Measurements from ENCODE around the gene MAST4. TPM values are rescaled to one million over a fixed set of nuclear protein-coding genes. Genes with fewer than 3 reads are reported as not detected.

Gene MAST4
- total RNA-seq, 1 donor from 2014 or later = 112 TPM

- no peaks in the 10 kb centered on the region for H3K9me3 Mint-ChIP-seq (ENCODE audit: unreplicated experiment)
- no peaks in the 10 kb centered on the region for H3K27me3 Mint-ChIP-seq (ENCODE audit: unreplicated experiment)
- H3K27ac Mint-ChIP-seq (ENCODE audit: unreplicated experiment) = no peak overlapping the region
- no peak for TF ChIP-seq CTCF (IDR thresholded peaks at IDR 0.05; ENCODE audit: unreplicated experiment)
- no peak overlapping the region for H3K4me3 Mint-ChIP-seq (ENCODE audit: unreplicated experiment)
- DNase-seq (ENCODE audit: low spot score) = no peak
- peaks cover 21% of the 10 kb centered on the region for H3K4me1 Mint-ChIP-seq (ENCODE audit: unreplicated experiment)
- H3K36me3 Mint-ChIP-seq (ENCODE audit: low read depth, unreplicated experiment) = peaks cover 7% of the 10 kb centered on the region
These were observed 465.3 kb downstream of the MAST4 start for GRCh38 chr5:67061511-67061910.

- H3K36me3 Mint-ChIP-seq (ENCODE audit: low read depth, unreplicated experiment) = peaks cover 11% of the 10 kb centered on the region
- TF ChIP-seq CTCF (IDR thresholded peaks at IDR 0.05; ENCODE audit: unreplicated experiment) = no peak
- no peaks in the 10 kb centered on the region for H3K9me3 Mint-ChIP-seq (ENCODE audit: unreplicated experiment)
- no peak overlapping the region for H3K27ac Mint-ChIP-seq (ENCODE audit: unreplicated experiment)
- H3K4me1 Mint-ChIP-seq (ENCODE audit: unreplicated experiment) = peaks cover 28% of the 10 kb centered on the region
- no peak overlapping the region for H3K4me3 Mint-ChIP-seq (ENCODE audit: unreplicated experiment)
- DNase-seq (ENCODE audit: low spot score) = no peak
- H3K27me3 Mint-ChIP-seq (ENCODE audit: unreplicated experiment) = peaks cover 2% of the 10 kb centered on the region
These were observed 466.9 kb downstream of the MAST4 start for GRCh38 chr5:67063055-67063454.

GRCh38 chr5:67063791-67064190 is 467.6 kb downstream of the MAST4 start:
- Mint-ChIP-seq H3K27me3 (ENCODE audit: unreplicated experiment) (peaks cover 2% of the 10 kb centered on the region), H3K27ac (ENCODE audit: unreplicated experiment) (no peak overlapping the region), H3K9me3 (ENCODE audit: unreplicated experiment) (no peaks in the 10 kb centered on the region), H3K4me1 (ENCODE audit: unreplicated experiment) (peaks cover 32% of the 10 kb centered on the region), H3K36me3 (ENCODE audit: low read depth, unreplicated experiment) (peaks cover 14% of the 10 kb centered on the region), H3K4me3 (ENCODE audit: unreplicated experiment) (no peak overlapping the region)
- DNase-seq (ENCODE audit: low spot score) = no peak
- no peak for TF ChIP-seq CTCF (IDR thresholded peaks at IDR 0.05; ENCODE audit: unreplicated experiment)

- H3K27me3 Mint-ChIP-seq (ENCODE audit: unreplicated experiment) = peaks cover 2% of the 10 kb centered on the region
- peaks cover 40% of the 10 kb centered on the region for H3K4me1 Mint-ChIP-seq (ENCODE audit: unreplicated experiment)
- H3K4me3 Mint-ChIP-seq (ENCODE audit: unreplicated experiment) = no peak overlapping the region
- no peak overlapping the region for H3K27ac Mint-ChIP-seq (ENCODE audit: unreplicated experiment)
- peaks cover 14% of the 10 kb centered on the region for H3K36me3 Mint-ChIP-seq (ENCODE audit: low read depth, unreplicated experiment)
- H3K9me3 Mint-ChIP-seq (ENCODE audit: unreplicated experiment) = no peaks in the 10 kb centered on the region
- DNase-seq (ENCODE audit: low spot score) = no peak
- TF ChIP-seq CTCF (IDR thresholded peaks at IDR 0.05; ENCODE audit: unreplicated experiment) = no peak
These were observed 469.0 kb downstream of the MAST4 start for GRCh38 chr5:67065237-67065636.

- Mint-ChIP-seq H3K4me3 (ENCODE audit: unreplicated experiment) (no peak overlapping the region), H3K27ac (ENCODE audit: unreplicated experiment) (no peak overlapping the region), H3K4me1 (ENCODE audit: unreplicated experiment) (peaks cover 40% of the 10 kb centered on the region), H3K36me3 (ENCODE audit: low read depth, unreplicated experiment) (peaks cover 12% of the 10 kb centered on the region), H3K27me3 (ENCODE audit: unreplicated experiment) (peaks cover 2% of the 10 kb centered on the region), H3K9me3 (ENCODE audit: unreplicated experiment) (no peaks in the 10 kb centered on the region)
- no peak for DNase-seq (ENCODE audit: low spot score)
- no peak for TF ChIP-seq CTCF (IDR thresholded peaks at IDR 0.05; ENCODE audit: unreplicated experiment)
These were observed 469.5 kb downstream of the MAST4 start for GRCh38 chr5:67065696-67066095.

Measured in endothelial cell (in vitro differentiated cells).